CD4-positive, alpha-beta T cell treated with Interleukin-15 for 1 hour (primary cell): ENCODE data around the gene GPRIN2.

Source experiments
- DNase-seq: peaks from one replicate; pipeline ENCODE4 v3.0.0-alpha.2; 2020

Gene GPRIN2

GRCh38 chr10:46565591-46566332 is 9.3 kb upstream of the GPRIN2 start:
- DNase-seq: peak; percentile 46

- DNase-seq: no peak
Observed at GRCh38 chr10:46560952-46561351, 4.5 kb upstream of the GPRIN2 start.

- no peak for DNase-seq
Observed at GRCh38 chr10:46560381-46560780, 3.9 kb upstream of the GPRIN2 start.

GRCh38 chr10:46559231-46559671 is 2.8 kb upstream of the GPRIN2 start:
- no peak for DNase-seq

- DNase-seq: no peak
Observed at GRCh38 chr10:46558392-46559185, 2.1 kb upstream of the GPRIN2 start.

- DNase-seq: no peak
Observed at GRCh38 chr10:46558122-46558391, 1.6 kb upstream of the GPRIN2 start.

GRCh38 chr10:46557319-46558121 is 1.1 kb upstream of the GPRIN2 start:
- peak; percentile 16 for DNase-seq

- no peak for DNase-seq
Observed at GRCh38 chr10:46555713-46556514, 544 bp downstream of the GPRIN2 start.

GRCh38 chr10:46555366-46555712 is 1.1 kb downstream of the GPRIN2 start:
- DNase-seq: no peak

- DNase-seq: peak; percentile 15
Observed at GRCh38 chr10:46554166-46554781, 2.2 kb downstream of the GPRIN2 start.

- DNase-seq: peak; percentile 18
Observed at GRCh38 chr10:46553238-46554049, 3.0 kb downstream of the GPRIN2 start.

GRCh38 chr10:46552526-46553237 is 3.8 kb downstream of the GPRIN2 start:
- DNase-seq: no peak

- no peak for DNase-seq
Observed at GRCh38 chr10:46551701-46552525, 4.5 kb downstream of the GPRIN2 start.

GRCh38 chr10:46550795-46551700 is 5.4 kb downstream of the GPRIN2 start:
- peak; percentile 17 for DNase-seq

GRCh38 chr10:46550076-46550790 is 6.2 kb downstream of the GPRIN2 start:
- peak; percentile 17 for DNase-seq

GRCh38 chr10:46549171-46550075 is 7.0 kb downstream of the GPRIN2 start:
- DNase-seq: peak; percentile 15
